AG09319 (cell line): ENCODE data around the gene TMEM41A.

Source experiments
- DNase-seq: peaks from one replicate; pipeline ENCODE4 v3.0.0-alpha.2; 2010; ENCODE audit warnings: low read depth; ENCODE audit errors: extremely low read depth
- TF ChIP-seq, protein P1 (sequence below): IDR thresholded peaks from 2 replicates; pipeline ENCODE4 v1.5.1; 2011; ENCODE audit warnings: low read depth, mild to moderate bottlenecking, inconsistent platforms, low read length, moderate library complexity

TMEM41A gene

GRCh38 chr3:185530856-185531255, 32.0 kb upstream of the TMEM41A start:
- TF ChIP-seq, protein P1, sequence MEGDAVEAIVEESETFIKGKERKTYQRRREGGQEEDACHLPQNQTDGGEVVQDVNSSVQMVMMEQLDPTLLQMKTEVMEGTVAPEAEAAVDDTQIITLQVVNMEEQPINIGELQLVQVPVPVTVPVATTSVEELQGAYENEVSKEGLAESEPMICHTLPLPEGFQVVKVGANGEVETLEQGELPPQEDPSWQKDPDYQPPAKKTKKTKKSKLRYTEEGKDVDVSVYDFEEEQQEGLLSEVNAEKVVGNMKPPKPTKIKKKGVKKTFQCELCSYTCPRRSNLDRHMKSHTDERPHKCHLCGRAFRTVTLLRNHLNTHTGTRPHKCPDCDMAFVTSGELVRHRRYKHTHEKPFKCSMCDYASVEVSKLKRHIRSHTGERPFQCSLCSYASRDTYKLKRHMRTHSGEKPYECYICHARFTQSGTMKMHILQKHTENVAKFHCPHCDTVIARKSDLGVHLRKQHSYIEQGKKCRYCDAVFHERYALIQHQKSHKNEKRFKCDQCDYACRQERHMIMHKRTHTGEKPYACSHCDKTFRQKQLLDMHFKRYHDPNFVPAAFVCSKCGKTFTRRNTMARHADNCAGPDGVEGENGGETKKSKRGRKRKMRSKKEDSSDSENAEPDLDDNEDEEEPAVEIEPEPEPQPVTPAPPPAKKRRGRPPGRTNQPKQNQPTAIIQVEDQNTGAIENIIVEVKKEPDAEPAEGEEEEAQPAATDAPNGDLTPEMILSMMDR = no peak
- DNase-seq = no peak

- TF ChIP-seq, protein P1 = no peak
- DNase-seq = no peak
These were observed 29.7 kb upstream of the TMEM41A start for GRCh38 chr3:185528532-185528931.

DNA sequence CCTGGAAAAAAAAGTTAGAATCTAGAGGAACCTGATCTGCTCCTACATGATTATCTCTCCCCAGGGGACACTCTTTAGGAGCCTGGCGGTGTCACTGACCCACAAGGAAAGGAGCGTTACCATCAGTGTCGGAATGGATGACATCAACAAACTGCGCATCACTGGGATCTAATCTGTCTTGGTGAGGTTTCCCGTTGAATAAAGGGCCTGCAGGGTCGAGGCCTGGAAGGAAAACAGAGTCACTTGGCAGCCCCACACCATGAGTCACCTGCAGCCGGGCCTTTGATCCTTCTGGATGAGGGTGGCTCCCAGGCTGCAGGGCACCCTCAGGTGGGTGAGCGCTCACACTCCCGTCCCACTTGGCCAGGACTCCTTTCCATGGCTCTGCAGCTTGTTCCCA, 28.5 kb upstream of the TMEM41A start:
- no peak for DNase-seq
- TF ChIP-seq, protein P1 = no peak

GRCh38 chr3:185526349-185526951, 27.6 kb upstream of the TMEM41A start:
- TF ChIP-seq, protein P1 = no peak
- DNase-seq = no peak

GRCh38 chr3:185521349-185522138, 22.7 kb upstream of the TMEM41A start:
- no peak for DNase-seq
- TF ChIP-seq, protein P1 = no peak

GRCh38 chr3:185519021-185519420, 20.2 kb upstream of the TMEM41A start:
- TF ChIP-seq, protein P1 = no peak
- DNase-seq = no peak

GRCh38 chr3:185517387-185518130, 18.7 kb upstream of the TMEM41A start:
- DNase-seq = no peak
- TF ChIP-seq, protein P1 = no peak
